Retina (tissue), 1 donor: ENCODE measurements around the gene PDE8B.
A peak's percentile ranks its signal among the peaks of the same experiment; 100 is the strongest.

Experiments used
- DNase-seq: peaks from one replicate; pipeline ENCODE4 v3.0.0-alpha.2; 2016

Gene PDE8B

DNA sequence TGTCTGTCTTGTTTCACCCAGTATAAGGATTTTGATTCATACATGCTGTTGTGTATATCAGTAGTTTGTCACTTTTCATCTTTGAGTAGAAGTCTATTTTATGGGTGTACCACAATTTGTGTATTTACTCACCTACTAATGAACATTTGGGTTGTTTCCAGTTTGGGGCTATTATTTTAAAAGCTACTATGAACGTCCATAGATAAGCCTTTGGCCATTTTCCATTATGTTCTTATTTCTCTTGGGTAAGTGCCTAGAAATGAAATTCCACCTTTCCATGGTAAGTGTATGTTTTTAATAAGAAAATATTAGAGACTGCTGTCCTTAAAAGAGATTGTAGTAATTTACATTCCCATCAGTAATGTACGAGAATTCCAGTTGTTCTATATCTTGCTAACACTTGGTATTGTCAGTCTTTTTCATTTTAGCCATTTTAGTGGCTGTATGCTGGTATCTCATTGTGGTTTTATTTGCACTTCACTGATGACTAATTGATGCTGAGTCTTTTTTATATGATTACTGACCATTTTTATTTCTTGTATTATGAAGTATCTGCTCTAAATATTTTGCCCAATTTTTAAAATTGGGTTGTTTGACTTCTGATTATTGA is 17.9 kb upstream of the PDE8B start:
- no peak for DNase-seq

- no peak for DNase-seq
Measured at GRCh38 chr5:77194762-77195161, 15.7 kb upstream of the PDE8B start.

- no peak for DNase-seq
Measured at GRCh38 chr5:77197840-77198554, 12.5 kb upstream of the PDE8B start.

DNA sequence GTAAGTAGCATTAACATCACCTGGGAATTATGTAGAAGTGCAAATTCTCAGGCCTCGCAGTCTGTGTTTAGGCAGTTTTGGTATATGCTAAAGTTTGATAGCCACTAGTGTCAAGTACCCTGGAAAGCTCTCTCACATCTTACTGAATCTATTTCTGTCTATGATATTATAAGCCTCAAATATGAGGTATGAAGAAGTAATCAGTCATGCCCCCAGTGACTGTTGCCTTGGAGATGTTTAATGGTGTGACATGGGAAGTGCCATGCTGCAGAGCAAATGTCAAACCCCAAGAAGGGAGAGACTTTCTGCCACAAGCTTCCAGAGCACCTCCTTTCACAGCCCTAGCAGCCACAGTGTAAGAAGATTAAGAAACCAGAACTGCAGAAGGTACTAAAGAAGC is 9.8 kb upstream of the PDE8B start:
- no peak for DNase-seq

- no peak for DNase-seq
Measured at GRCh38 chr5:77202145-77202544, 8.3 kb upstream of the PDE8B start.

DNA sequence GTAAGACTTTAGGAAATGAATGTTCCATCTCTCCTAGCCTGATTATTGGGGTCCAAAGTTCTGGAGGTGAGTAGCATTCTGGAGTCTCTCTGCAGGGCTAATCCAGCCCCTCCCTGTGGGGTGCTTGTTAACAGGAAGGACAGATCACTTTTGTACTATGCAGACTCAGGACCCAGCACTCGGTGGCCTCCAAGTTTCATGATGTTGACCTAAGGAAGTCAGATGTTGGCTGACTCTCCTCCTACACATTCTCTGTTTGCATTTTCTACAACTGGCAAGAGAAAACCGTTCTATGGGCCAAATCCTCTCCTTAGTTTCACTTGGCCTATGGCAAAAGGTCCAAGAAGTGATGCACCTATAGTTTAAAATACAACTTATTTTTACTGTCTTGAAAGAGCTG is 5.5 kb upstream of the PDE8B start:
- no peak for DNase-seq

GRCh38 chr5:77208507-77209163 is 1.8 kb upstream of the PDE8B start:
- no peak for DNase-seq

- peak; percentile 50 for DNase-seq
Measured at GRCh38 chr5:77209495-77210090, 887 bp upstream of the PDE8B start.

GRCh38 chr5:77210964-77211690 is 647 bp downstream of the PDE8B start:
- peak; percentile 68 for DNase-seq

GRCh38 chr5:77211691-77212047 is 1.2 kb downstream of the PDE8B start:
- DNase-seq = no peak

DNA sequence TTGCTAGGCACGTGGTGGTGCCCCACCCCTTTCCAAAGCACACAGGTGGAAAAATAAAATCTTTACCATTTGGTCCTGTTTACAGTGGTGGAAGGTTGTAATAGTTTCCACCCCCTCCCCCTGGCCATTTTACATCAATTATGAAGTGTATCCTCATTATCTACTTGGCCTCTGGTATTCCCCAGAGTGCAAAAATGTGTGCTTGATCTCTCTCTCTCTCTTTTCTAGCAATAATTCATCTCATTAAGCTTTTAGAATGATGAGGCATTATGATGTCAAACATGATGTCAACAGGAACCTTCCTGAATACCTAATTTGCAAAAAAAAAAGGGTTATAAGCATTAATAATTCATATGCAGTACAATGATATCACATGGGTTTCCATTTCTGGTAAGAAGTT is 3.1 kb downstream of the PDE8B start:
- DNase-seq = no peak

DNA sequence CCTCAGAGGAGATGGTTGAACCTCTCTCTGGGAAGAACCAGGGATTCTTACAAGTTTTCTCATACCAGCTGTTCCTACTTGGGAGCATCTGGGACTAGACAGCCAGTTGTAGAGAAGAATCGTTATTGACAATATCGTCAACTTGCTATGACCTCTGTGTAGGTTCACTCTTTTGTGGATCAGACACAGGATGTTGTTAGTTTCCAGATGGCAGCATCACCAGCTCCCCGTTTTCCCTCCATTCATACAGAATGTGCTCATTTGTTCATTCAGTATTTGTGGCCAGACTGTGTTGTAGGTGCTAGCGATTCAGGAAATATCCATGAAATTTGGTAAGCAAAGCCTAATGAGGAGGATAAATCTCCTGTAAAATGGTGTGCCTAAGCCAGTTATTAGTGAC is 3.7 kb downstream of the PDE8B start:
- no peak for DNase-seq

GRCh38 chr5:77218263-77218662 is 7.8 kb downstream of the PDE8B start:
- DNase-seq = no peak

DNA sequence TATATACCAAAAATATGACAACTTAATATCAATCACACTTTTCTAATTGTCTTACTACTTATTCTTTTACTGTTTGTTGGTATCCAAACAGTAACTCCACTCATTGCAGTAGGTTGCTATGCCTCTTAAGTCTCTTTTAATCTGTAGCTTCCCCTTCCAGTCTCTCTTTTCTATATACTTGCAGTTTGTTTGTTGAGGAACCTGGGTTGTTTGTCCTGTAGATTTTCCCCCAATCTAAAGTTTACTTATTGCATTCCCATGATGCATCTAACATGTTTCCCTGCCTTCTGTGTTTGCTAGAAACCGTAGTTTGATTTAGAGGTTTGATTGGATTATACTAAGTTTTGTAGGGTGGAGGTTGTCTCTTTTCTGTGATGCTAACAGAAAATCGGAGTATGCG is 10.6 kb downstream of the PDE8B start:
- DNase-seq = no peak

DNA sequence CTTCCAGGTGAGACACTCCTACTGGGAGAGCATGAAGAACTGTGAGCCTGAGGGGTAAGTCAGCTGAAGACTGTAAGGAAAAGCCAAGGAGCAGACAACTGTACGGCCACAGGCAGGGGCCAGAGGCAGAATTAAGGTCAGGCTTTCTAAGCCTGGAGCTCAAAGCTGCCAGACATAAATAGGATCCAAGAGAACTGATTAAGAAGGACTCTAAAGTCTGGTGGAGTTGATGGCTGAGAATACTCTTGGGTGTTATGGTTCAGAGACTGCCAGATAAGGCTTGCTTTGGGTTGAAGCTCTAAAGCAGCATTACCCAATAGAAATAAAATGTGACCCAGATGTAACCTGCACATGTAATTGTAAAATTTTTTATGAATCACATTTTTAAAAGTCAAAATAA is 12.2 kb downstream of the PDE8B start:
- DNase-seq = no peak

GRCh38 chr5:77223653-77224052 is 13.2 kb downstream of the PDE8B start:
- DNase-seq = no peak

DNA sequence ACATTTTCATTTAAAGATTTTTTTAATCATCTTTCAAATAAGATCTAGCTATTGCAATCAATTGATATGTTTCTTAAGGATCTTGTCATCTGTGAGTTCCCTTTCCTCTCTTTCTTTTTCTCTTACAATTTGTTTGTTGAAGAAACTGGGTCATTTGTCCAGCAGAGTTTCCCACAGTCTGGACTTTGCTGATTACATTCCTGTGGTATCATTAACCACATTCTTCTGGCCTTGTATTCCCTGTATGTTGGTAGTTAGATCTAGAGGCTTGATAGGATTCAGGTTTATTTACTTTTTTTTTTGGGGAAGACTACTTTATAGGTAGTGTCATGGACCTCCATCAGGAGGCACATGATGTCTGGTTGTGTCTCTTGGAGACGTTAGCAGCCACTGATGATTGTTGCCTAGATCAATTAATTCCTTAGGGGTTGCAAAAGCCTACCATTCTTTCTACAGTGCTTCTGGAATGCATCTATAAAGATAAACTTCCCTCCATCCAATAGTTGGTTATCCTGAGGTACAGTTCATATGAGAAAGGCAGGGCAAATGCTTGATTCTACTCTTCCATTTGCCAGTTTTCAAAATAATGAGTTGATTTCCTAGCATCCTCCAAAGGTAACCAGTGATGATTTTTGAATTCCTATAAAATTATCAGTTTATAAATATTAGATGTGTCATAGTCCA is 14.3 kb downstream of the PDE8B start:
- DNase-seq = no peak

DNA sequence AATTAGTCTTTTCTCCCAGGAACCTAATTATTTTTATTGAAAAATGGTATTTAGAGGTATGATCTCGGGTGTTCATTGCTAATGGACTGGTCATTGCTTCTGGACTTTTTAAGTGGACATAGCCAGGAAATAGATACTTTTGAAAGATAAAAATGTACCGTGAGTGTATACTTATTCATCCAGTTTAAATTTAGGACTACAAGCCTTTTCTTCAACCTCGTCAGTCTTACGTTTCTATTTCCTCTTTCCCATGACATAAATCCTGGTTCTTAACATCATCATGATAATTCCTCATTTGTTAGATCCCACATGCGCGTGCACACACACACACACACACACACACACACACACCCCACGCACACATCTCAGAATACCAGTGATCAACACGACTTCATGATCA is 15.1 kb downstream of the PDE8B start:
- no peak for DNase-seq

DNA sequence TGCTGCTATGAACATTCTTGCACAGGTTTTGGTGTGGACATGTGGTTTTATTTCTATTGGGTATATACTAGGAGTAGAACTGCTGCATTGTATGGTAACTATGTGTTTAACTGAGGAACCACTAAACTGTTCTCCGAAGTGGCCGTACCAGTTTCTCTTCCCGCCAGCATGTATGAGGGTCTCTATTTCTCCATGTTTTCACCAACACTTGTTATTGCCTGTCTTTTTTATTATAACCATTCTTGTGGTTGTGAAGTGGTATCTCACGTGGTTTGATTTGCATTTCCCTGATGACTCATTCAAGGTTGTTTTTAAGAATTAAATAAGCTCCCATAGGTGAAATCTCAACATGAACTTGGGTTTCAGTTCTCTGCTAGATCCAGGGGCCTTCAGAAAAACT is 19.4 kb downstream of the PDE8B start:
- DNase-seq = no peak

GRCh38 chr5:77230727-77231470 is 20.4 kb downstream of the PDE8B start:
- no peak for DNase-seq

DNA sequence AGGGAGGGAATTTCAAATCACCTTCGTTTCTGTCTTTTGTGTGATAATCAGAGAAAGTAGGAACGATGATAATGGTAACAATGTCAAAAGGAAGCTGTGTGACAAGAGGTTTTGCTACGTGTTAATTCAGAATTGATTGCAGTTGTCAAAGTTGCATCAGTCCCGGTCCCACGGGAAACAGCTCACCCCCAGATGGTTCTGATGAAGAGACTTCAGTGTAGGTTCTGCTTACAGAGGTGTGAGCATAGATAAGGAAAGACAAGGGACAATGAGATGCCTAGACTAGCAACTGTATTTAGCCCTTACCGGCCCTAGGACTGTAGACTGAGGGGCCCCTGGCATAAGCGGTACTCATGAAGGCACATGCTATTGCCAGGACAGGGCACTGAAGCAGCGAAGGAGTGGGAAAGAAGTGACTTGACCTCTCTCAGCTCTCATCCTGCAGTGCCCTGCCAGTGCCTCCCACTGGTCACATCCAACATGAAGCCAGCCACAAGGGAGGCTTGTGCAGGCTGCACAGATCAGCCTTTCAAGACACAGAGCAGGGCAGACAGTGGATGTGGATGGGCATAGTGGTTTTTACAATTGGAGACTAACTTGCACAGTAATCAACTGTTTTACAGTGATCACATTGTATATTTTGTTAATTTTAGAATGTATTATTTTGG is 21.1 kb downstream of the PDE8B start:
- DNase-seq = no peak
